B cell (primary cell): ENCODE data around the gene PBLD. TPM values are rescaled to one million over a fixed set of nuclear protein-coding genes. Genes with fewer than 3 reads are reported as not detected.
A peak's percentile ranks its signal among the peaks of the same experiment; 100 is the strongest.

Experiments used
- ATAC-seq: fragments of 200-7000 bp; cut with Tn5 transposase; one replicate; pipeline ENCODE4 v1.10.0; 2021; ENCODE audit warnings: low read depth, mild to moderate bottlenecking, moderate number of reproducible peaks, moderate library complexity
- CTCF ChIA-PET: fragments of 350-600 bp; sonication (Branson Sonifier 250); formaldehyde crosslinking; loops from one replicate; lab custom pipeline; 2021; ENCODE audit warnings: antibody characterized with exemption, inconsistent platforms; lab: Charles Lee
- POLR2A ChIA-PET: fragments of 350-600 bp; sonication (Branson Sonifier 250); formaldehyde crosslinking; loops from one replicate; lab custom pipeline; 2021; ENCODE audit warnings: antibody characterized with exemption; lab: Charles Lee
- DNase-seq: peaks from one replicate; pipeline ENCODE4 v3.0.0; 2013
- H2AFZ ChIP-seq: 2 replicates; pipeline ENCODE4 v1.6.1; 2012; ENCODE audit warnings: mild to moderate bottlenecking, low read depth, low read length; ENCODE audit not compliant: insufficient read depth, poor library complexity, severe bottlenecking
- H3K27ac ChIP-seq, 2 donors: 1 replicate in 1 of 2; 2 replicates in 1 of 2; pipeline ENCODE4 v1.5.1; 2012 to 2013; ENCODE audit warnings: low read length in 2 of 2, mild to moderate bottlenecking in 2 of 2, moderate library complexity in 1 of 2
- H3K27me3 ChIP-seq, 4 experiments: fragments of 200-600 bp in 1 of 4; sonication (generic) in 1 of 4; replicated peaks in 1 of 4; 1 replicate in 2 of 4; 2 replicates in 2 of 4; pipeline versions ENCODE4 v1.6.1 to v1.7.0; 2013 to 2016; ENCODE audit warnings: low read length in 3 of 4, mild to moderate bottlenecking in 2 of 4, mixed read lengths in 1 of 4, moderate library complexity in 1 of 4; ENCODE audit not compliant: insufficient read depth in 4 of 4, control insufficient read depth in 3 of 4; ENCODE audit errors: control extremely low read depth in 1 of 4
- H3K36me3 ChIP-seq, 2 experiments: replicated peaks in 1 of 2; 1 replicate in 1 of 2; 2 replicates in 1 of 2; pipeline versions ENCODE4 v1.6.1 to v1.7.1; 2013; ENCODE audit warnings: low read length in 1 of 2; ENCODE audit not compliant: insufficient read depth in 2 of 2, control insufficient read depth in 1 of 2; ENCODE audit errors: control extremely low read depth in 1 of 2, extremely low read depth in 1 of 2
- H3K4me1 ChIP-seq, 2 donors: fragments of 200-600 bp in 1 of 2; sonication (generic) in 1 of 2; 1 replicate in 1 of 2; 2 replicates in 1 of 2; pipeline versions ENCODE4 v1.5.1 to v1.6.1; 2013 to 2017; ENCODE audit warnings: low read length in 2 of 2; ENCODE audit not compliant: control insufficient read depth in 2 of 2, insufficient read depth in 2 of 2
- H3K4me2 ChIP-seq: replicated peaks from 2 replicates; pipeline ENCODE3; 2012; ENCODE audit warnings: mild to moderate bottlenecking, low read depth, low read length; ENCODE audit not compliant: poor library complexity, severe bottlenecking
- H3K4me3 ChIP-seq, 5 experiments: fragments of 200-600 bp in 1 of 5; sonication (generic) in 1 of 5; 1 replicate in 3 of 5; 2 replicates in 2 of 5; pipeline versions ENCODE4 v1.5.1 to v1.7.0; 2011 to 2016; ENCODE audit warnings: low read length in 4 of 5, mild to moderate bottlenecking in 4 of 5, low read depth in 2 of 5, control low read depth in 1 of 5, moderate library complexity in 1 of 5; ENCODE audit not compliant: insufficient read depth in 1 of 5; ENCODE audit errors: control extremely low read depth in 1 of 5, extremely low read depth in 1 of 5
- H3K79me2 ChIP-seq: fragments of 200-600 bp; sonication (generic); one replicate; pipeline ENCODE4 v1.6.0; 2016; ENCODE audit warnings: low read length; ENCODE audit not compliant: control insufficient read depth, insufficient read depth
- H3K9ac ChIP-seq: fragments of 200-600 bp; sonication (generic); 2 replicates; pipeline ENCODE4 v1.6.1; 2017; ENCODE audit warnings: mild to moderate bottlenecking, low read length, moderate library complexity
- H3K9me3 ChIP-seq, 3 donors: one replicate each; pipeline versions ENCODE4 v1.6.1 to v1.7.1; 2013; ENCODE audit warnings: low read length in 2 of 3; ENCODE audit not compliant: control insufficient read depth in 2 of 3, insufficient read depth in 1 of 3; ENCODE audit errors: control extremely low read depth in 1 of 3
- H4K20me1 ChIP-seq: 2 replicates; pipeline ENCODE4 v1.6.0; 2012; ENCODE audit warnings: mild to moderate bottlenecking, low read length; ENCODE audit not compliant: insufficient read depth, control insufficient read depth, poor library complexity, severe bottlenecking
- H3K27ac Mint-ChIP-seq: one replicate; pipeline ENCODE4 v1.8.0; 2021; ENCODE audit warnings: mixed read lengths
- H3K27me3 Mint-ChIP-seq: one replicate; pipeline ENCODE4 v1.8.0; 2021; ENCODE audit warnings: mixed read lengths
- H3K4me1 Mint-ChIP-seq: one replicate; pipeline ENCODE4 v1.8.0; 2021; ENCODE audit warnings: mixed read lengths
- H3K4me3 Mint-ChIP-seq: one replicate; pipeline ENCODE4 v1.8.0; 2021; ENCODE audit warnings: mixed read lengths
- H3K9me3 Mint-ChIP-seq: one replicate; pipeline ENCODE4 v1.8.0; 2022; ENCODE audit warnings: mixed read lengths; ENCODE audit not compliant: insufficient read depth
- CTCF ChIP-seq: fragments of 200-600 bp; IDR thresholded peaks from one replicate; pipeline ENCODE4 v1.8.0; 2022; ENCODE audit warnings: antibody characterized with exemption, mild to moderate bottlenecking
- EZH2 ChIP-seq: IDR thresholded peaks from 2 replicates; pipeline ENCODE4 v1.6.1; 2012; ENCODE audit warnings: borderline replicate concordance, low read depth, mild to moderate bottlenecking, moderate library complexity, low read length; ENCODE audit not compliant: insufficient read depth, poor library complexity, severe bottlenecking
- WGBS: methylation state at CpG from one replicate; pipeline ENCODE4 v1.1.5; 2013; ENCODE audit warnings: missing lambda C conversion rate; ENCODE audit not compliant: insufficient coverage; 5-methylcytosine and 5-hydroxymethylcytosine counted together
- intact Hi-C: fragments of 100-400 bp; cut with micrococcal nuclease; formaldehyde crosslinking; loops from one replicate; pipeline ENCODE4 v1.10.0; 2022
- polyA plus RNA-seq: library from polyadenylated mRNA; depleted of rRNA; stranded (reverse); fragments of >200 nt; gene quantifications from 2 replicates; pipeline ENCODE4 v1.2.3, GENCODE V29; 2012
- total RNA-seq, 2 donors: library from RNA; stranded (reverse); fragments of 120-200 nt in 1 of 2; gene quantifications; 1 replicate in 1 of 2; 2 replicates in 1 of 2; pipeline versions ENCODE4 v1.2.3 to v1.2.4, GENCODE V29; 2013 to 2022

Gene PBLD
- total and polyA plus RNA-seq, 2 donors (not counting 1 experiment from before 2014, with no cell fraction given) = 0.40 to 4.7 TPM

- H3K4me1 Mint-ChIP-seq = peaks cover 63% of the 10 kb centered on the region
- peaks cover 55% of the 10 kb centered on the region for H4K20me1 ChIP-seq
- H3K4me1 ChIP-seq = peaks cover 34 to 45% of the 10 kb centered on the region in 2 donors
- peaks cover 6 to 20% of the 10 kb centered on the region in 2 experiments for H3K36me3 ChIP-seq
- H3K9ac ChIP-seq = peak overlapping the region; percentile 97
- no CpG with 5 or more reads among the region's 8 CpGs for WGBS
- H3K4me3 Mint-ChIP-seq = peak overlapping the region; percentile 99
- H3K27me3 Mint-ChIP-seq = no peaks in the 10 kb centered on the region
- ChIA-PET POLR2A (no interaction called here), CTCF (interaction anchor here (0.6 to 6.6 kb wide), 4 partner anchors 14 to 122 kb away, joined by 3 to 51 read pairs (median 12); no protein-coding TSS in a partner anchor)
- no peak overlapping the region for H2AFZ ChIP-seq
- H3K4me3 ChIP-seq = peak overlapping the region; percentile 21 to 95 (median 87)
- H3K27ac Mint-ChIP-seq = peak overlapping the region; percentile 53
- intact Hi-C loops = loop anchor here (5.0 kb wide), 2 partner anchors 563 to 1812 kb away; partner anchors contain the start of gene TYSND1
- TF ChIP-seq CTCF (no peak), EZH2 (no peak)
- no peaks in the 10 kb centered on the region for H3K9me3 Mint-ChIP-seq
- H3K79me2 ChIP-seq = peaks cover 74% of the 10 kb centered on the region
- peak overlapping the region in 1 of 2 donors; percentile 93 for H3K27ac ChIP-seq
- no peaks in the 10 kb centered on the region for H3K27me3 ChIP-seq
- DNase-seq = no peak
- peak overlapping the region; percentile 79 for H3K4me2 ChIP-seq
- H3K9me3 ChIP-seq = peaks cover 0 to 8% (median 0%) of the 10 kb centered on the region in 3 donors
- no peak for ATAC-seq
These were observed 2.1 kb upstream of the PBLD start for GRCh38 chr10:68334672-68335467.
